Spleen (tissue), 11 donors: Measurements from ENCODE around the gene FHL1. TPM values are rescaled to one million over a fixed set of nuclear protein-coding genes. Genes with fewer than 3 reads are reported as not detected.

ENCODE experiments used
- DNase-seq: peaks from one replicate; pipeline ENCODE4 v3.0.0-alpha.2; 2020
- H3K27ac ChIP-seq, 8 donors: fragments of 200-600 bp; sonication (generic) in 7 of 8; 1 replicate in 4 of 8; 2 replicates in 4 of 8; pipeline versions ENCODE4 v1.5.0 to v1.8.0; 2016 to 2021; ENCODE audit warnings: inconsistent platforms in 4 of 8, mild to moderate bottlenecking in 4 of 8, moderate library complexity in 1 of 8
- H3K27me3 ChIP-seq, 7 donors: fragments of 200-600 bp; sonication (generic) in 6 of 7; replicated peaks in 1 of 7; 1 replicate in 4 of 7; 2 replicates in 3 of 7; pipeline versions ENCODE4 v1.5.0 to v1.8.0; 2016 to 2021; ENCODE audit warnings: inconsistent platforms in 3 of 7, mild to moderate bottlenecking in 1 of 7
- H3K36me3 ChIP-seq, 6 donors: fragments of 200-600 bp; sonication (generic) in 5 of 6; 1 replicate in 4 of 6; 2 replicates in 2 of 6; pipeline versions ENCODE4 v1.5.0 to v1.8.0; 2016 to 2021; ENCODE audit warnings: inconsistent platforms in 2 of 6
- H3K4me1 ChIP-seq, 6 donors: fragments of 200-600 bp; sonication (generic) in 5 of 6; 1 replicate in 3 of 6; 2 replicates in 3 of 6; pipeline versions ENCODE4 v1.5.0 to v1.8.0; 2016 to 2021; ENCODE audit warnings: inconsistent platforms in 3 of 6
- H3K4me3 ChIP-seq, 8 donors: fragments of 200-600 bp; sonication (generic) in 7 of 8; 1 replicate in 4 of 8; 2 replicates in 4 of 8; pipeline versions ENCODE4 v1.5.0 to v1.8.0; 2016 to 2021; ENCODE audit warnings: inconsistent platforms in 4 of 8, mild to moderate bottlenecking in 4 of 8, moderate library complexity in 2 of 8
- H3K9me3 ChIP-seq, 8 donors: fragments of 200-600 bp; sonication (generic) in 7 of 8; 1 replicate in 4 of 8; 2 replicates in 4 of 8; pipeline versions ENCODE4 v1.5.0 to v1.8.0; 2016 to 2021; ENCODE audit warnings: inconsistent platforms in 4 of 8
- CTCF ChIP-seq, 11 experiments: fragments of 200-600 bp in 7 of 11; fragments of 450-650 bp in 4 of 11; sonication (generic) in 4 of 11; IDR thresholded peaks in 8 of 11; conservative IDR thresholded peaks in 3 of 11; 1 replicate in 7 of 11; 2 replicates in 4 of 11; pipeline versions ENCODE4 v1.4.0 to v1.8.0; 2016 to 2021; ENCODE audit warnings: antibody characterized with exemption in 11 of 11, inconsistent platforms in 4 of 11, mild to moderate bottlenecking in 1 of 11
- POLR2A ChIP-seq, 3 donors: fragments of 450-650 bp; IDR thresholded peaks; one replicate each; pipeline ENCODE4 v1.5.1; 2017; ENCODE audit warnings: antibody characterized with exemption in 3 of 3, mild to moderate bottlenecking in 1 of 3
- POLR2AphosphoS5 ChIP-seq, 3 donors: sonication (generic); formaldehyde crosslinking; IDR thresholded peaks; one replicate each; pipeline ENCODE4 v1.5.1; 2017; ENCODE audit warnings: antibody characterized with exemption in 3 of 3
- WGBS, 5 donors: extraction: QIAGEN DNeasy Blood & Tissue Kit in 3 of 5; methylation state at CpG; one replicate each; pipeline versions ENCODE4 v1.1.5 to v1.1.7; 2013 to 2018; 5-methylcytosine and 5-hydroxymethylcytosine counted together
- intact Hi-C: fragments of 100-400 bp; cut with DNase I; formaldehyde crosslinking; loops from one replicate; pipeline ENCODE4 v1.15.0; 2023; ENCODE audit warnings: low total_unique reads
- polyA plus RNA-seq, 3 donors: library from polyadenylated mRNA; stranded (reverse); fragments of 200-250 nt; gene quantifications; one replicate each; pipeline ENCODE4 v1.2.1, GENCODE V29; 2013
- small RNA-seq, 4 donors: library from RNA; depleted of rRNA; stranded (forward); fragments of <200 nt; gene quantifications; one replicate each; pipeline ENCODE3, GENCODE V24; 2016
- total RNA-seq, 7 donors: library from RNA; depleted of rRNA in 3 of 7; stranded (reverse); fragments of >200 nt in 3 of 7; fragmentation: NEBNext Ultra II Directional in 4 of 7; extraction: Animal tissue kit (Norgen Biotek cat#: 25700) in 4 of 7; gene quantifications; one replicate each; pipeline versions ENCODE4 v1.1.0 to v1.2.1, GENCODE V29; 2016 to 2021
- donor health status: healthy with polysubstance abuse.
- donor health status: DM: no; HTN: no; CAD: no; lungs with moderate emphysema.
- donor health status: DM: no; HTN: no; CAD: no.
- donor health status: Bipolar disorder and iron deficiency.
- donor health status: healthy.
- donor health status: DM: no; HTN: no; CAD: no.
- donor health status: DM: yes; HTN: yes; CAD: no.

FHL1 gene
- total and polyA plus RNA-seq, 10 donors, result 33.0 to 108 (median 61.5) TPM

GRCh38 chrX:136256026-136256425 is 108.7 kb downstream of the FHL1 start:
- TF ChIP-seq POLR2A (IDR thresholded peaks at IDR 0.05) (no peak), POLR2AphosphoS5 (IDR thresholded peaks at IDR 0.05) (no peak), CTCF (IDR thresholded peaks at IDR 0.05 in 8 of 11, conservative IDR thresholded peaks at IDR 0.05 in 3 of 11) (no peak)
- 46 to 81% (median 53%) methylated on average over 7 of the region's 7 CpGs for WGBS, 5 donors
- Histone ChIP-seq H3K4me3 (no peak overlapping the region), H3K27ac (no peak overlapping the region), H3K27me3 (peaks cover 0 to under 1% (median 0%) of the 10 kb centered on the region in 7 donors), H3K9me3 (no peaks in the 10 kb centered on the region), H3K36me3 (no peaks in the 10 kb centered on the region), H3K4me1 (peaks cover 0 to 7% (median 2%) of the 10 kb centered on the region in 6 donors)
- DNase-seq, result no peak
- intact Hi-C loops, result no loop called here

DNA sequence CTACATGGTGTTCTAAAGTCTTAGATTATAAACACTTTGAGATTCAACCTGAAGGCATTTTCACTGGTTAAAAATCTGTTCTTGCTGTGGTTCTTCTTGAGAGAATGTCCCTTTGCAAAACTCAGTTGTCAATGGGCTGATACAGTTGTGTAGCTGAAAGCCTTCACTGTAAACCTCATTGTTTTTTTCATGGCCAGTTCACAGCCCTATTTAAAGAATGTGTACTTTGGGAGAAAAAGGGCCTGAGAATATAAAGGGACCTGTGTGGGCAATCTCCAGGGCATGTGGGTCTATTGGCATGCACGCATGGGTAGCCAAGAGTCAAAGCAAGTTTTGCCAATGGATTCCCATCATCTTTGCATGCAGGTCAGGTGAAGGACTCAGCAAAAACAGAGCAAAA is 111.6 kb downstream of the FHL1 start:
- WGBS, 5 donors, result 77 to 100% (median 91%) methylated on average over 1 of the region's 1 CpG
- TF ChIP-seq POLR2AphosphoS5 (IDR thresholded peaks at IDR 0.05), result no peak
- TF ChIP-seq CTCF (IDR thresholded peaks at IDR 0.05 in 8 of 11, conservative IDR thresholded peaks at IDR 0.05 in 3 of 11), result no peak
- TF ChIP-seq POLR2A (IDR thresholded peaks at IDR 0.05), result no peak
- Histone ChIP-seq H3K4me3 (no peak overlapping the region), H3K27me3 (no peaks in the 10 kb centered on the region), H3K9me3 (no peaks in the 10 kb centered on the region), H3K36me3 (no peaks in the 10 kb centered on the region), H3K4me1 (peaks cover 0 to 3% (median 0%) of the 10 kb centered on the region in 6 donors), H3K27ac (peak overlapping the region in 2 of 8 donors; percentile 11 to 21)
- no peak for DNase-seq
- intact Hi-C loops, result no loop called here

DNA sequence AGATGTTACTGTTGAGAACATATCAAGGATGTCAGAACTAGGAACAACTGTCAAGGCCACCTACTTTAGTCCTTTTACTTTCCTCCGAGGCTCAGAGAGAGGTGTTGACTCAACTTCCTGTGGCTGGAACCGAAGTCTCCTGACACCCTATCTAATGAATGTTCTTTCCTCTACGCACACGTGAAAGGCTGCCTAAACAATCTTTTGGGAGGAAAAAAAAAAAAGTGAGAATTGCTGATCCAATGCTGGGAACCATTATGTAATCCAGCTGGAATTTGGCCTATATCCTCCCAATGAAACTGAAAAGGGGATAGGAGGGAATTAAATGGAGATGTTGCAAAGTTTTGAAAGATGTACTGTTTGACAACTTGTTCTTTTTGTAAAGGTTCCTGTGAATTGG is 112.2 kb downstream of the FHL1 start:
- intact Hi-C loops, result no loop called here
- peaks cover 0 to 3% (median 0%) of the 10 kb centered on the region in 6 donors for H3K4me1 ChIP-seq
- no peaks in the 10 kb centered on the region for H3K27me3 ChIP-seq
- H3K9me3 ChIP-seq, result no peaks in the 10 kb centered on the region
- TF ChIP-seq CTCF (IDR thresholded peaks at IDR 0.05 in 8 of 11, conservative IDR thresholded peaks at IDR 0.05 in 3 of 11) (no peak), POLR2AphosphoS5 (IDR thresholded peaks at IDR 0.05) (no peak), POLR2A (IDR thresholded peaks at IDR 0.05) (no peak)
- no peaks in the 10 kb centered on the region for H3K36me3 ChIP-seq
- no peak overlapping the region for H3K4me3 ChIP-seq
- WGBS, 5 donors, result 3 to 26% (median 7%) methylated on average over 4 of the region's 4 CpGs
- no peak for DNase-seq
- peak overlapping the region in 2 of 8 donors; percentile 11 to 21 for H3K27ac ChIP-seq

GRCh38 chrX:136260776-136261175 is 113.4 kb downstream of the FHL1 start:
- Histone ChIP-seq H3K9me3 (no peaks in the 10 kb centered on the region), H3K27ac (no peak overlapping the region), H3K36me3 (no peaks in the 10 kb centered on the region), H3K4me1 (peaks cover 0 to 3% (median 0%) of the 10 kb centered on the region in 6 donors), H3K27me3 (no peaks in the 10 kb centered on the region), H3K4me3 (no peak overlapping the region)
- intact Hi-C loops, result loop anchor here (10.0 kb wide), 1 partner anchor 236 kb away; no protein-coding TSS in a partner anchor
- DNase-seq, result no peak
- TF ChIP-seq POLR2A (IDR thresholded peaks at IDR 0.05), result no peak
- no peak for TF ChIP-seq CTCF (IDR thresholded peaks at IDR 0.05 in 8 of 11, conservative IDR thresholded peaks at IDR 0.05 in 3 of 11)
- no peak for TF ChIP-seq POLR2AphosphoS5 (IDR thresholded peaks at IDR 0.05)

Small RNA genes within 50 kb of the gene (small RNA-seq; reads per million reads assigned to genes)
- gene RF01210, result 0 reads per million in 4 donors

Other genes starting within 250 kb of the FHL1 start
- 10 to 100 TPM; 16.5 to 25.7 (median 20.6) TPM for gene MMGT1, start 173.5 kb upstream of the FHL1 start, total RNA-seq
- gene MMGT1, start 173.5 kb upstream of the FHL1 start, polyA plus RNA-seq, result 1 to 10 TPM; 2.5 to 5.2 (median 3.8) TPM
- gene SLC9A6, start 162.1 kb upstream of the FHL1 start, total RNA-seq, result 10 to 100 TPM; 10.5 to 19.9 (median 14.2) TPM
- 1 to 10 TPM; 6.2 to 6.8 (median 6.6) TPM for gene SLC9A6, start 162.1 kb upstream of the FHL1 start, polyA plus RNA-seq
- 10 to 100 TPM; 11.3 to 17.6 (median 13.1) TPM for gene MAP7D3, start 103.9 kb downstream of the FHL1 start, total RNA-seq
- 10 to 100 TPM in 1 of 3 donors, 1 to 10 TPM in 2; 7.4 to 10.2 (median 8.7) TPM for gene MAP7D3, start 103.9 kb downstream of the FHL1 start, polyA plus RNA-seq
- under 1 TPM in 4 of 7 donors, not detected in 3; 0.03 to 0.09 (median 0.04) TPM for gene ADGRG4, start 153.4 kb downstream of the FHL1 start, total RNA-seq
- under 1 TPM in 1 of 3 donors, not detected in 2; under 0.01 TPM for gene ADGRG4, start 153.4 kb downstream of the FHL1 start, polyA plus RNA-seq